IPS-15b (cell line): ENCODE data around the gene RPA3.
"Not testable (repeated sequence)": the region's sequence is repeated elsewhere in the genome, so short reads cannot be mapped to it uniquely, and the experiment has no call there.

ENCODE experiments used
- H3K27me3 ChIP-seq: one replicate; pipeline ENCODE4 v1.6.1; 2013; ENCODE audit warnings: low read length; ENCODE audit not compliant: control insufficient read depth, insufficient read depth
- H3K36me3 ChIP-seq: one replicate; pipeline ENCODE4 v1.6.1; 2013; ENCODE audit warnings: low read length; ENCODE audit not compliant: control insufficient read depth, insufficient read depth
- H3K4me1 ChIP-seq: one replicate; pipeline ENCODE4 v1.6.1; 2013; ENCODE audit warnings: mild to moderate bottlenecking, low read length; ENCODE audit not compliant: control insufficient read depth, insufficient read depth
- H3K4me3 ChIP-seq: one replicate; pipeline ENCODE4 v1.5.1; 2013; ENCODE audit warnings: low read depth, low read length
- H3K9ac ChIP-seq: one replicate; pipeline ENCODE4 v1.6.1; 2013; ENCODE audit warnings: low read depth, mild to moderate bottlenecking, low read length
- H3K9me3 ChIP-seq: one replicate; pipeline ENCODE4 v1.6.1; 2013; ENCODE audit warnings: mild to moderate bottlenecking, low read length; ENCODE audit not compliant: control insufficient read depth, insufficient read depth

The RPA3 gene

GRCh38 chr7:7687800-7688199, 30.6 kb downstream of the RPA3 start:
- no peak overlapping the region for H3K9ac ChIP-seq
- no peaks in the 10 kb centered on the region for H3K36me3 ChIP-seq
- H3K9me3 ChIP-seq, result no peaks in the 10 kb centered on the region
- no peak overlapping the region for H3K4me3 ChIP-seq
- H3K4me1 ChIP-seq, result no peaks in the 10 kb centered on the region
- no peaks in the 10 kb centered on the region for H3K27me3 ChIP-seq

- H3K36me3 ChIP-seq, result no peaks in the 10 kb centered on the region
- no peaks in the 10 kb centered on the region for H3K4me1 ChIP-seq
- no peak overlapping the region for H3K4me3 ChIP-seq
- H3K9ac ChIP-seq, result no peak overlapping the region
- no peaks in the 10 kb centered on the region for H3K27me3 ChIP-seq
- H3K9me3 ChIP-seq, result no peaks in the 10 kb centered on the region
Observed at GRCh38 chr7:7686811-7687508, 31.4 kb downstream of the RPA3 start.

GRCh38 chr7:7682861-7683260, 35.5 kb downstream of the RPA3 start:
- no peaks in the 10 kb centered on the region for H3K27me3 ChIP-seq
- no peak overlapping the region for H3K9ac ChIP-seq

DNA sequence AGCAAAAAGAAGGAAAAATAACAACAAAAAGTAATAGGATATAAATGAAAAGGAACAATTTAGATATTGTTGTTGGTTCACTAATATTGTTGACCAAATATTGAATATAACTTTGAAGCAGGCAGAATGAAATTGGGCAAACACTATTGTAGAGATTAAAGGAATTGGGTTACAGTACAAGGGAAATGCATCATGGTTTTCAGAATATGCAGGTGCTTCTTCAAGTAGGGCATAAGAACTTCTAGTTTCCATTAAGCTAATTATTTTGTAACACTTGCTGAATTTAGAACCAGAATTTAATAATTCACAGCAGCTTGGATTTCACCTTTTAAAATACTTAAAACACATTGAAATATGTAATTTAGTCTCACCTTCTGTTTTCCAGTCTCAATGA, 36.5 kb downstream of the RPA3 start:
- Histone ChIP-seq H3K9me3 (no peaks in the 10 kb centered on the region), H3K27me3 (no peaks in the 10 kb centered on the region), H3K4me1 (no peaks in the 10 kb centered on the region), H3K36me3 (no peaks in the 10 kb centered on the region), H3K9ac (no peak overlapping the region), H3K4me3 (no peak overlapping the region)

More at GRCh38 chr7:7682861-7683260, 35.5 kb downstream of the RPA3 start:
- Histone ChIP-seq H3K4me3 (no peak overlapping the region), H3K36me3 (no peaks in the 10 kb centered on the region), H3K9me3 (no peaks in the 10 kb centered on the region), H3K4me1 (no peaks in the 10 kb centered on the region)

- H3K9ac ChIP-seq, result no peak overlapping the region
- no peaks in the 10 kb centered on the region for H3K4me1 ChIP-seq
- H3K4me3 ChIP-seq, result no peak overlapping the region
- H3K36me3 ChIP-seq, result no peaks in the 10 kb centered on the region
- no peaks in the 10 kb centered on the region for H3K9me3 ChIP-seq
- H3K27me3 ChIP-seq, result no peaks in the 10 kb centered on the region
Observed at GRCh38 chr7:7681191-7681935, 37.0 kb downstream of the RPA3 start.

- H3K9ac ChIP-seq, H3K36me3 ChIP-seq, H3K9me3 ChIP-seq, H3K4me3 ChIP-seq, H3K27me3 ChIP-seq, H3K4me1 ChIP-seq: not testable (repeated sequence)
Observed at GRCh38 chr7:7679640-7680039, 38.8 kb downstream of the RPA3 start.

DNA sequence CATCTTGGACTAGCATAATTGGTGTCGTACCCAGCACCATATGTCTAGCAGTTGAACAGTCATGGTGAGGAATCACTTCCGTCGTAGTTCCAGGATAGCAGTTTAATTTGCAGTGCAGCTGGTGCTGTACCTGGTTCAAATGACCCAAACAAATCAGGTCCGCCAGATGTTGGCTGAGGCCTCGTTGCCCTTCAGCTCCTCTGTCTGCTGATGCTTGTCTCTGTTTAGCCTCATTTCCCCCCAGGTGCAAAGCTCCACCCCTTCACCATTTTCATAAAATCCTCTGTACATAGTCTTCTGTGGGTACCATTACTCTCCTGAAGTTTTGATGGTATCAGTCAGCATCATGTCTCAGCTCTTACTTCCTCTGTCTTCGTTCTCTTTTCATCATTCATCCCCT, 42.7 kb downstream of the RPA3 start:
- no peak overlapping the region for H3K9ac ChIP-seq
- no peaks in the 10 kb centered on the region for H3K9me3 ChIP-seq
- H3K4me3 ChIP-seq, result no peak overlapping the region
- no peaks in the 10 kb centered on the region for H3K4me1 ChIP-seq
- peaks cover 2% of the 10 kb centered on the region for H3K36me3 ChIP-seq
- no peaks in the 10 kb centered on the region for H3K27me3 ChIP-seq

DNA sequence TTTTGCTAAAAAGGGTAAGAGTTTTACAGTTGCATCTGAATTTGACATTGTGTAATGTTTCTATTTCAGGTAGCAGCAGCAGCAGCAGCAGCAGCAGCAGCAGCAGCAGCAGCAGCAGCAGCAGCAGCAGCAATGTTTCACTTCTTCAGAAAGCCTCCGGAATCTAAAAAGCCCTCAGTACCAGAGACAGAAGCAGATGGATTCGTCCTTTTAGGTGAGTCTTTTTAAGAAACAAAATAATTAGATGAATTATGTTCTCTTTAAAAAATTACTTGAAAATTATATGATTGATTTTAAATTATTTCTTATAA, 45.2 kb downstream of the RPA3 start:
- no peaks in the 10 kb centered on the region for H3K27me3 ChIP-seq
- no peak overlapping the region for H3K4me3 ChIP-seq
- no peak overlapping the region for H3K9ac ChIP-seq
- peaks cover 2% of the 10 kb centered on the region for H3K36me3 ChIP-seq
- H3K9me3 ChIP-seq, result no peaks in the 10 kb centered on the region
- no peaks in the 10 kb centered on the region for H3K4me1 ChIP-seq

- Histone ChIP-seq H3K27me3 (no peaks in the 10 kb centered on the region), H3K36me3 (peaks cover 2% of the 10 kb centered on the region), H3K9me3 (no peaks in the 10 kb centered on the region), H3K9ac (no peak overlapping the region), H3K4me1 (no peaks in the 10 kb centered on the region), H3K4me3 (no peak overlapping the region)
Observed at GRCh38 chr7:7672545-7673239, 45.7 kb downstream of the RPA3 start.

- Histone ChIP-seq H3K4me1 (no peaks in the 10 kb centered on the region), H3K27me3 (no peaks in the 10 kb centered on the region), H3K9ac (no peak overlapping the region)
Observed at GRCh38 chr7:7671361-7671760, 47.0 kb downstream of the RPA3 start.

GRCh38 chr7:7670490-7670889, 47.9 kb downstream of the RPA3 start:
- Histone ChIP-seq H3K4me1 (no peaks in the 10 kb centered on the region), H3K27me3 (no peaks in the 10 kb centered on the region), H3K9ac (no peak overlapping the region), H3K9me3 (no peaks in the 10 kb centered on the region), H3K4me3 (no peak overlapping the region), H3K36me3 (no peaks in the 10 kb centered on the region)

More at GRCh38 chr7:7671361-7671760, 47.0 kb downstream of the RPA3 start:
- Histone ChIP-seq H3K9me3 (no peaks in the 10 kb centered on the region), H3K4me3 (no peak overlapping the region), H3K36me3 (peaks cover 2% of the 10 kb centered on the region)

GRCh38 chr7:7668706-7669105, 49.7 kb downstream of the RPA3 start:
- no peaks in the 10 kb centered on the region for H3K36me3 ChIP-seq
- no peak overlapping the region for H3K4me3 ChIP-seq
- peaks cover 4% of the 10 kb centered on the region for H3K4me1 ChIP-seq
- H3K9me3 ChIP-seq, result no peaks in the 10 kb centered on the region
- H3K27me3 ChIP-seq, result no peaks in the 10 kb centered on the region
- H3K9ac ChIP-seq, result no peak overlapping the region
